Tibial artery (tissue), 4 donors: Measurements from ENCODE around the gene RAPGEF6.

Experiments
- DNase-seq, 2 donors: peaks; one replicate each; pipeline ENCODE4 v3.0.0-alpha.2; 2019
- H3K27ac ChIP-seq, 2 donors: fragments of 200-600 bp; sonication (generic) in 1 of 2; 1 replicate in 1 of 2; 2 replicates in 1 of 2; pipeline ENCODE4 v1.5.1; 2018 to 2019; ENCODE audit warnings: mild to moderate bottlenecking in 1 of 2
- H3K27me3 ChIP-seq, 2 donors: fragments of 200-600 bp; sonication (generic) in 1 of 2; one replicate each; pipeline versions ENCODE4 v1.5.1 to v1.6.0; 2016 to 2019
- H3K36me3 ChIP-seq, 3 donors: fragments of 200-600 bp; sonication (generic) in 2 of 3; one replicate each; pipeline ENCODE4 v1.5.1; 2016 to 2019; ENCODE audit warnings: mild to moderate bottlenecking in 2 of 3
- H3K4me1 ChIP-seq, 4 donors: fragments of 200-600 bp; sonication (generic) in 2 of 4; 1 replicate in 3 of 4; 2 replicates in 1 of 4; pipeline ENCODE4 v1.5.1; 2016 to 2019
- H3K4me3 ChIP-seq, 2 donors: fragments of 200-600 bp; sonication (generic) in 1 of 2; 1 replicate in 1 of 2; 2 replicates in 1 of 2; pipeline ENCODE4 v1.5.1; 2018 to 2019; ENCODE audit warnings: mild to moderate bottlenecking in 2 of 2
- H3K9me3 ChIP-seq, 3 donors: fragments of 200-600 bp; sonication (generic) in 1 of 3; one replicate each; pipeline ENCODE4 v1.5.1; 2016 to 2019
- CTCF ChIP-seq, 2 experiments: fragments of 200-600 bp in 1 of 2; fragments of 450-650 bp in 1 of 2; IDR thresholded peaks; one replicate each; pipeline ENCODE4 v1.5.1; 2017 to 2019; ENCODE audit warnings: antibody characterized with exemption in 2 of 2, mild to moderate bottlenecking in 1 of 2, moderate library complexity in 1 of 2
- intact Hi-C: fragments of 100-400 bp; cut with DNase I; formaldehyde crosslinking; loops from one replicate; pipeline ENCODE4 v1.15.0; 2023; ENCODE audit warnings: low total_unique reads

Gene RAPGEF6

GRCh38 chr5:131475541-131475941 lies 159.5 kb downstream of the RAPGEF6 start:
- no peak for DNase-seq
- intact Hi-C loops: no loop called here
- Histone ChIP-seq H3K27me3 (no peaks in the 10 kb centered on the region), H3K9me3 (no peaks in the 10 kb centered on the region), H3K4me3 (no peak overlapping the region), H3K36me3 (peaks cover 0 to 10% (median 9%) of the 10 kb centered on the region in 3 donors), H3K27ac (peak overlapping the region; percentile 29 to 36), H3K4me1 (peaks cover 0 to 26% (median 2%) of the 10 kb centered on the region in 4 donors)
- TF ChIP-seq CTCF (IDR thresholded peaks at IDR 0.05): no peak

GRCh38 chr5:131473731-131474130 lies 161.3 kb downstream of the RAPGEF6 start:
- intact Hi-C loops: no loop called here
- H3K27me3 ChIP-seq: no peaks in the 10 kb centered on the region
- H3K4me3 ChIP-seq: no peak overlapping the region
- H3K4me1 ChIP-seq: peaks cover 0 to 26% (median 2%) of the 10 kb centered on the region in 4 donors
- no peaks in the 10 kb centered on the region for H3K9me3 ChIP-seq
- DNase-seq: no peak
- peaks cover 0 to 10% (median 9%) of the 10 kb centered on the region in 3 donors for H3K36me3 ChIP-seq
- H3K27ac ChIP-seq: no peak overlapping the region
- TF ChIP-seq CTCF (IDR thresholded peaks at IDR 0.05): no peak

- H3K9me3 ChIP-seq: no peaks in the 10 kb centered on the region
- no peaks in the 10 kb centered on the region for H3K27me3 ChIP-seq
- H3K4me3 ChIP-seq: no peak overlapping the region
- no peak for TF ChIP-seq CTCF (IDR thresholded peaks at IDR 0.05)
- H3K4me1 ChIP-seq: no peaks in the 10 kb centered on the region
- no peak overlapping the region for H3K27ac ChIP-seq
- DNase-seq: no peak
- intact Hi-C loops: no loop called here
- peaks cover 13 to 16% (median 14%) of the 10 kb centered on the region in 3 donors for H3K36me3 ChIP-seq
Observed at GRCh38 chr5:131466171-131466766, 168.8 kb downstream of the RAPGEF6 start.

GRCh38 chr5:131463656-131464055 lies 171.4 kb downstream of the RAPGEF6 start:
- no peaks in the 10 kb centered on the region for H3K27me3 ChIP-seq
- no peak for DNase-seq
- no peaks in the 10 kb centered on the region for H3K4me1 ChIP-seq
- TF ChIP-seq CTCF (IDR thresholded peaks at IDR 0.05): no peak
- no peak overlapping the region for H3K27ac ChIP-seq
- intact Hi-C loops: no loop called here
- peaks cover 13 to 22% (median 18%) of the 10 kb centered on the region in 3 donors for H3K36me3 ChIP-seq
- no peak overlapping the region for H3K4me3 ChIP-seq
- H3K9me3 ChIP-seq: no peaks in the 10 kb centered on the region

GRCh38 chr5:131462454-131462853 lies 172.6 kb downstream of the RAPGEF6 start:
- H3K36me3 ChIP-seq: peaks cover 18 to 22% (median 19%) of the 10 kb centered on the region in 3 donors
- no peaks in the 10 kb centered on the region for H3K27me3 ChIP-seq
- no peak overlapping the region for H3K27ac ChIP-seq
- intact Hi-C loops: no loop called here
- no peaks in the 10 kb centered on the region for H3K4me1 ChIP-seq
- DNase-seq: no peak
- no peaks in the 10 kb centered on the region for H3K9me3 ChIP-seq
- TF ChIP-seq CTCF (IDR thresholded peaks at IDR 0.05): no peak
- H3K4me3 ChIP-seq: no peak overlapping the region
